T-helper 1 cell (primary cell): ENCODE data around the gene GREB1.

Experiments
- DNase-seq, 5 donors: peaks; one replicate each; pipeline ENCODE4 v3.0.0-alpha.2; 2012 to 2020
- total RNA-seq, 4 donors: gene quantifications; one replicate each; lab custom pipeline; 2026; lab: John Stamatoyannopoulos, UW

GREB1 gene, protein sequence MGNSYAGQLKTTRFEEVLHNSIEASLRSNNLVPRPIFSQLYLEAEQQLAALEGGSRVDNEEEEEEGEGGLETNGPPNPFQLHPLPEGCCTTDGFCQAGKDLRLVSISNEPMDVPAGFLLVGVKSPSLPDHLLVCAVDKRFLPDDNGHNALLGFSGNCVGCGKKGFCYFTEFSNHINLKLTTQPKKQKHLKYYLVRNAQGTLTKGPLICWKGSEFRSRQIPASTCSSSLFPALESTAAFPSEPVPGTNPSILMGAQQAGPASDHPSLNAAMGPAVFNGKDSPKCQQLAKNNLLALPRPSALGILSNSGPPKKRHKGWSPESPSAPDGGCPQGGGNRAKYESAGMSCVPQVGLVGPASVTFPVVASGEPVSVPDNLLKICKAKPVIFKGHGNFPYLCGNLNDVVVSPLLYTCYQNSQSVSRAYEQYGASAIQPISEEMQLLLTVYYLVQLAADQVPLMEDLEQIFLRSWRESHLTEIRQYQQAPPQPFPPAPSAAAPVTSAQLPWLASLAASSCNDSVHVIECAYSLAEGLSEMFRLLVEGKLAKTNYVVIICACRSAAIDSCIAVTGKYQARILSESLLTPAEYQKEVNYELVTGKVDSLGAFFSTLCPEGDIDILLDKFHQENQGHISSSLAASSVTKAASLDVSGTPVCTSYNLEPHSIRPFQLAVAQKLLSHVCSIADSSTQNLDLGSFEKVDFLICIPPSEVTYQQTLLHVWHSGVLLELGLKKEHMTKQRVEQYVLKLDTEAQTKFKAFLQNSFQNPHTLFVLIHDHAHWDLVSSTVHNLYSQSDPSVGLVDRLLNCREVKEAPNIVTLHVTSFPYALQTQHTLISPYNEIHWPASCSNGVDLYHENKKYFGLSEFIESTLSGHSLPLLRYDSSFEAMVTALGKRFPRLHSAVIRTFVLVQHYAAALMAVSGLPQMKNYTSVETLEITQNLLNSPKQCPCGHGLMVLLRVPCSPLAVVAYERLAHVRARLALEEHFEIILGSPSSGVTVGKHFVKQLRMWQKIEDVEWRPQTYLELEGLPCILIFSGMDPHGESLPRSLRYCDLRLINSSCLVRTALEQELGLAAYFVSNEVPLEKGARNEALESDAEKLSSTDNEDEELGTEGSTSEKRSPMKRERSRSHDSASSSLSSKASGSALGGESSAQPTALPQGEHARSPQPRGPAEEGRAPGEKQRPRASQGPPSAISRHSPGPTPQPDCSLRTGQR (N-terminal part only)
- total RNA-seq = 0 to 0.61 (median 0.27) reads per million in 4 donors

DNA sequence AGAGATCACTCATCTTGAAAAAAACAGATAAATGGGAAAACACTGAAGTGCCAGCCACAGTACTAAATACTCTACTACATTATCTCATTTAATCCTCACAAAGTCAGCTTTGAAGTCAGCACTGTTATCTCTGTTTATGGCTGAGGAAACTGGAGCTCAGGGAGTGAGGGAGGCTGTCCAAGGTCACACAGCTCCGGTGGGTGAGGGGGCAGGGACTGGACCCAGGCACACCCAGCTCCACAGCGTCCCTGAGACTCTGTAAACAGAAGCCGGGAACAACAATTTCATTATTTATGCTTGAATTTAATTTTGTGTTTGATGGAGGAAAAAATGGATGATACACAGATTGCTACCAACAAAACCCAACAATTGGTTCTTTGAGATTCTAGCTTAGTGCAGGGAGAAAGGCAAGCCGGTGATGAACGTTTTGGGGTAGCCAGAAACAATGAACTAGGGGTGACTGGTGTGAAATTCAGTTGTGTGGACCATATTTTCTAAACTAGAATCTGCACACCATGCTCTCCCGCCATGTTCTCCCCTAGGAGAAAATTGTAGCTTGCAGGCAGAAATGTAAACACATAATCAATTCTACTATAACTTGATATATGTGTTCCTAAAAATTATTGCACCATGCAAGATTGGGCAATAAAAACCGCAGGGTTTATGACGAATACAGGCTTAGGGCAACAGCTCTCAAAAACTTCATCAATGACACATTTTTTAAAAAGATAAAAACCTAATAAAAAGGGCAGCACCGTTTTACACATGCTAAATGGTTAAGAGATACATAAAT is at the start of gene GREB1:
GREB1 (plus strand) TSS at position 768 of the 793 bp plus-strand sequence. CDS start 22,570 bp downstream, outside the sequence.
- no peak for DNase-seq

DNA sequence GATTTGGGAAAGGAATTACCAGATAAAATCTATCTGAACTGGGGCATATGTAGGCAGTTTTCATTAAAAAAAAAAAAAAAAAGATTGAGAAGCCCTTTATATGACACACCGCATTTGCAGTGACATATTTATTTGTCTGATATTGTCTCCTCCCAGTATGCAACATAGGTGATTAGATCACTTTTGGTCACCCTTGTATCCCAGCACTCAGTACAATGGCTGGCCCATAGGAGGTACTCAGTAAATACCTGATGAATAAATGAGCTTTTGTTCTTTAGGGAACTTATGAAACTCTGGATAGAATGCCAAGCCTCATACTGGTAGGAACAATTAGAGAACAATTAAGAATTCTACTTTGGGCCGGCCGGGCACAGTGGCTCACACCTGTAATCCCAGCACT is 45.0 kb upstream of the GREB1 start:
- DNase-seq = no peak

DNA sequence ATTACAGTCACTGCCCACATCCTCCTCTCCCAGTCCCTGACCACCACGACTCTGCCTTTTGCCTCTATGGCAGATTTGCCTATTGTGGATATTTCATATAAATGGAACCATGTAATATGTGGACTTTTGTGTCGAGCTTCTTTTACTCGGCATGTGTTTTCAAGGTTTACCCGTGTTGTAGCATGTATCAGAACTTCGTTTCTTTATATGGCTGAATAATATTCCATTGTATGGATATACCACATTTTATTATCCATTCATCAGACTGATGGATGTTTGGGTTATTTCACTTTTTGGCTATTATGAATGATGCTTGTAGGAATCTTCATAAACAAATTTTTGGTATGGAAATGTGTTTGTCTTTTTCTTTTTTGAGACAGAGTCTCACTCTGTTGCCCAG is 43.7 kb upstream of the GREB1 start:
- DNase-seq = no peak

DNA sequence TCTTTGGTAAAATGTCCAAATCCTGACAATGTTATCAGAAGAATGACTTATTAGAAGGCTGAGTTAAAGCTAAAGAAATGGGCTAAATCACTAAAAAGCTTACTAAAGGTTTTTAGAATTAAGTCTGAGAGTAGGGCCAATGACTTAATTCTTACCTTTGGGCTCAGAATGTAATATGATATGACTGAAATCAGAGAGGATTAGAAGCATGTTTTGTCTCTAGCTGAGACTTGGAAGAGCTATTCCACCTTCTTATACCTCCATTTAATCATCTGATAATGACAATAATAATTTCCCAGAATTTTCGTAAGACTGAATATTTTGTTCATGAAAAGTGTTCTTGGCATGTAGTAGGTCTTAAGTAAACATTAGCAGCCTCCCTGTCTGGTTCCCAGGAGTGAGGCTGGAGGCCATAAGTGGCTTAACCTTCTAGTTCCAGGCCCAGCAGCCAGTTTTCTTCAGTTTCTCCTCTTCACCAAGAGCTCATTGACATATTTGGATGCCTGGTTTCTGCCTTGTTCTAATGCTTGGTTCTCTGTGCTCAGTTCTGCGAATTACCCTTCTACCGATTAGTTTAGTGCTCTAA is 42.4 kb upstream of the GREB1 start:
- no peak for DNase-seq

DNA sequence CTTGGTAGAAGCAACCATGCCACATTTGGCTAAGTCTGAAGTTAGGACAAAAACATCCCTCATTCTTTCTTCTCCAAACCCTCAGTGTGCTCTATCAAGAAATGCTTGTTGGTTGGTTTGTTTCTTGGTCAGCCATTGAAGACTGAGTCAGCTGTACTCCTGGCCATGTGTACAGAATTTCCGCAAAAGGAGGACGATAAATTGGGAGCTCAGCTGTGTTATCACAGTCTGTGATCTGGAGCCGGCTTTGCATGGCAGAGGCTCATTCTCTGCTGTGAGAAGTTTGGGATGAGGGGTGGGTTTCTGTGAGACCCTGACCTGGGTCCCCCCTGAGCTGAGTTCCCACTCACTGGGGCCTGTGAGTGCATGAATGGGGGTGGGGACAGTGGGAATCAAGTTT is 41.6 kb upstream of the GREB1 start:
- DNase-seq = no peak

DNA sequence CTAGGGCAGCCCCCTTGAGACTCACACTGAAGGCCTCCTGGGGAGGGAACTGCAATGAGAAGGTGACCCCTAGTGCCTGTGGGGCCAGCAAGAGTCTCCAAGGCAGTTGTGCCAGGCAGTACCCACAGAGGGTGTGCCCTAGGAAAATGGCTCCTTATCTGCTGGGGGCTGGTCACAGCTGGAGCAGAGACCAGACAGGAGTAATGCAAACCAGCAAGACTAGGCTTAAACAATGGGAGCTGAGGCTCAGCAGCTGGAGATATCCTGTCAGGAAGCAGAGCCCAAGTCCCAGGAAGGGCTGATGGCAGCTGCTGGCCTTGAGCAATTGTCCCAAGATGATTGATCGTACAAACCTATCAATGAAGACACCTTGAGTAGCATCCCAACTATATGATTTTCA is 41.1 kb upstream of the GREB1 start:
- DNase-seq = no peak

DNA sequence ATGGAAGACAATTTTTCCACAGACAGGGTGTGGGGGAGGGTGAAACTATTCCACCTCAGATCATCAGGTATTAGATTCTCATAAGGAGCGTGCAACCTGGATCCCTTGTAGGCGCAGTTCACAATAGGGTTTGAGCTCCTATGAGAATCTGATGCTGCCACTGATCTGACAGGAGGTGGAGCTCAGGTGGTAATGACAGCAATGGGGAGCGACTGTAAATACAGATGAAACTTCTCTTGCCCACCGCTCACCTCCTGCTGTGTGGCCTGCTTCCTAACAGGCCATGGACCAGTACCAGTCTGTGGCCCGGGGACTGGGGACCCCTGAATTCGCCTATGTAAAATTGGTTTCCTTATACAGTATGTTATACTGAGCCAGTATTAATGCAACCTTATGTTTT is 40.6 kb upstream of the GREB1 start:
- no peak for DNase-seq

DNA sequence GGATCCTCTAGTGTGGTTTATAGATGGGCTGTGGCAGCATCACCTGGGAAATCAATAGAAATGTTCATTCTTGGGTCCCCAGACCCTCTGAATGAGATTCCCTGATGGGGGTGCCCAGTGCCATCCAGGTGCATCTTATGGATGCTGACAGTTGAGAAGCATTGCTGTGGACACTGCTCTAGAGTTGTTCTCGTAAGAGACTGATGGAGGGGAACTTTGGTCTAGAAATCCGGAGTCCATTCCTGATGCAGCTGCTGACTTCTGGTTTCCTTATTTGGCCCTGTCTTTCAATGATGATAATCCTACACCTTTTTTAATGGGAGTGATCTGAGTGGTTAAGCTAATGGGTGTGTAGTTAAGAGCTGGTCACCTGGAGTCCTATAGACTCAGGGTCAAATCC is 39.5 kb upstream of the GREB1 start:
- DNase-seq = no peak

DNA sequence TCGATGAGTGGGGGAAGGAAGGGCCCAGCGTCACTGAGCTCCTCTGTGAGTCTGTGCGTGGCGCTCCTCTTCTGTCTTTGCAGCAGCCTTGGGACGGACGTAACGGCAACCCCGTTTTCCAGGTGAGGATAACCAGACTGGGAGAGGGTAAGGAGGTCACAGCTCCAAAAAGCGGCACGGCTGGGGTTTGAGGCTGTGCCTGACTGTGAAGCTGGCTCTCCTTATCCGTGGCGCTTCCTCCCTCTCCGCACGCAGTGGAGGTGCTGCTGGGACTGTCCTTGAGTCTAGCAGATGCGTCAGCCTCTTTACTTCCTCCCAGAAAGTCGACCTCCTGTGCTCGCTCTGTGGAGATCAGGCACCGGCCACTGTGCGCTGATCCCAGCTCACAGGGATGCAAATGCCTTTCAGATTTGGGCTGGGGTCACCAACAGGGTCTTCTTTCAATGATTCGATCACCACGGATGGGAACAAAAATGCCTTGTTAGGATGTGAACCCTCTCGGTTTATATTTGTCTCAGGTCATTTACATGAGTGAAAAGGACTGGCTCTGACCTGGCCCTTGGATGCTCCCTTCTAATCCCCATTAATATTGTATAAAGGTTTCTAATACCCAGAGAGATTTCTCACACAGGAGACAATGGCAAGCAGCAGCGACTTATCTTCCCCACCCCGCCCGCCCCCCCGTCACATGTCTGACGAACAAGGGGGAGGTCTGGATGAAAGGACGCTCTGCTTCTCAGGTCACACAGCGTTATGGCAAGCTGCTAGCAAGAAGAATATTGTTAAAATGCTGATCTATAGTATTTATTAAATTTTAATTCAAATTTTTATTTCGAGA is 37.8 kb upstream of the GREB1 start:
- DNase-seq = no peak

DNA sequence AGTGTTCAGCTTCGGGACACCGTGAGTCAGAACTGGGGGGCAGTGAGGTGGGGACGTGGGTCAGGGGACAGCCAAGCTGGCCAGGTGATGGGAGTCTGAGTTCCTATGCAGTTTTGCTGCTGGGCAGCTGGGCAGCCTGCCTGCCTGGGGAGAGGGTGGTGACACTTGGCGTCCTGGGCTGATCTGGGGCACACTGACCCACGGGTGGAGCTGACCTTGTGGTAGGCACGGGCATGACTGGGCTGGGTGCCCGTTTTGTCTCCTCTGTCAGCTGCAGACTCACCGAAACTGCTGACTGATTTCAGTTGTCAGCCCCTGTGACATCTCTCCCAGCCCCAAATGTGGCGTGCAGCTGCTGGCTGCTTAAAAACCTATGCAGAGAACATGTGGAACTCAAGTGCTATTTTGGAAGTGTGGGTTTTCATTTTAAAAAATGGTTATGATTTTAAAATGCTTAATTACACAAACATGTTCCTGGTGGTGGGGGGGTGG is 35.3 kb upstream of the GREB1 start:
- no peak for DNase-seq

DNA sequence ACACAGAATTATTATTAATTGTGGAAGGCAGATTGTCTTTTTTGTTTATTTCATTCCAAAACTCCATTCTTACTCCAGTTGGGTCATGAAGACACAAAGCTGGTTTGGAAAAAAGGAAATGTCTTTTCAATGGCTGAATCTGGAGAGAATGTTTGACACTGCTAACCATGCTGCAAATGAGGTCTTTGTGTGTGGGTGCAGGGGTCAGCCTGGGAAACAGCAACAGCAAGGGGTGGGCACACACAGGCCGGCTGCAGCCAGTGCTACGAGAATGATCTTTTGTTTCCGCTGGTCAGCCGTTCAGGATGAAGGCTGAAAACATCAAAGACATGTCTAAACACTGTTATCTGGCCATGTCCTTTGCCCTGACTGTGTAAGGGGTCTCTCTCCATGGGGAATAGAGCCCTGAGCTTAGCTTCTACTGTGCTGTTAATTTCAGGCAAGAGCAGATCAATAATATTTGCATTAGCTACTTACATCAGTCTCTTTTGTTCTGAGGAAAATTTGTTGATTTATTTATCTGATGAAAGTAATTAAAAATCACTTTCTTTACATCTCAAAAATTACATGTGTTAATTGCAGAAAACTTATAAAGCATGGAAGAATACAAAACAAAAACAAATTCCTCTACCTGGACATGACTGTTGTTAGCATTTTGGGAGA is 34.6 kb upstream of the GREB1 start:
- no peak for DNase-seq

DNA sequence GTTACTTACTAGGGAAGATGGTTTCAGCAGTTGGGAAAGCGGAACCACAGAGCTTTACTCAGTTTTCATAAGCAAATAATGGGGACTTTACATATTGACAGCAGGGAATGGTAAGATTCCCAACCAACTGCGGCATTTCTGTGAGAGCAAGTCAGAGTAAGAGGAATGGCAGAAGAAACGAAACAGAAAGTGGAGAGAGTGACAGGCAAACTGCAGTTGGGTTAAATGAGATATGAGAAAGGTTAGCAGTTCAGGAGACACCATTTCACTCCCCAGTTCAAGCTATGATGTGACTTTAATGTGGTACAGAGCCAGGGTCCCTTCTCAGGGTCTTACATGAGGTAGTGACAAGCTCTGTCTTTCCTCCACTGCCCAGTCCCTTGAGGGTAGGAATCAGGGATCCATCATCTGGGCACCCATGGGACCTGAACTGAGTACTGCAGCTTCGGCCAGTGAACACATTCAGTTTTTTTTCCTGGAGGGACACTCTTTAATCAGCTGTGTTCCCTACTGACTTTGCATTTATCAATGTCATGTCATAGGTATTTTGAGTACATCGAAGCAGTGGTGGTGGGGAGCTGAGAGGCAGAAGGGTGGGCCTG is 33.0 kb upstream of the GREB1 start:
- no peak for DNase-seq

DNA sequence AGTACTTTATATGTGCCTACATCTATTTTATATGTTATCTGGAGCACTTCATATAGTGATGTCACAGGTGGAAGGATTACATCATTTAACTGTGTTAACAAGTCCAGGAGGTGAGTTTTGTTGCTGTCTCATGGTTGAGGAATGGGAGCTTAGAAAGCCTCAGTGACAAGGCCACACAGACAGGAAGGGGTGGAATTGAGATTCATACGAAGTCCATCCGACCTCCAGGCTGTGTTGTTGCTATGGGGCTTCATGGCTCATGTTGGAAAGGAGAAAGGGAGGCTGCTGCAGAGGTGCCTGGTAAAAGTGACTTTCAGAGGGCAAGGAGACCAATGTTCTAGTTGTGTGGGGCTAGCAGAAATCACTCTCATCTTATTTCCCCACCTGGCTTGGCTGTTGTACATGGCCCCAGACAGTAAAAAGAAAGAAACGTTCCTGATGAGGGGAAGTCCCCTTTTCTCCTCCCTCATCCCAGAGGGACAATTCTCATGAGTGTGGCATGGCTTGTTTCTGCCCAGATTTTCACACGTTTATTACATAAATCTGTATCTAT is 31.0 kb upstream of the GREB1 start:
- no peak for DNase-seq

DNA sequence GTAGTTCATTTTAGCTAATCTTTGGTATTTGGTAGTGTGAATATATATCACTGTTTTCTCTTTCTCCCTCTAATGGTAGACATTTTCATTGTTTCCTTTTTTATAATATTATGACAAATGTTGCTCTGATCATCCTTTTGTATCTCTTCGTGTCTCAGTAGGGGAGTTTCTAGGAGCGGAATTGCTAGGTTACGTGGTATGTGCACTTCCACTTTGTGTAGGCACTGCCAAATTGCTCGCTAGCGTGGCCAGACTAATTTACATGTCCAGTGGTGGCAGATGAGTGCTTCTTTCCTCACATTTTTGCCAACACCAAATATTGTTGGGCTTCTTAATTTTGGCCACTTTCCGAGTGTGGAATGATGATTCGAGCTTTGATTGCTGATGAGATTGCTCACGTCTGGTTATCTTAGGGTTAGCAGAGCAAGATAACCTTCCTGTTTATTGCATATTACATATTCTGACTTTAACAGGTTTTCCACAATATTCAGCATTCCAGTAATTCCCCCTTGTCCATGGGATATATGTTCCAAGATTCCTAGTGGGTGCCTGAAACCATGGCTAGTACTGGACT is 30.4 kb upstream of the GREB1 start:
- no peak for DNase-seq

DNA sequence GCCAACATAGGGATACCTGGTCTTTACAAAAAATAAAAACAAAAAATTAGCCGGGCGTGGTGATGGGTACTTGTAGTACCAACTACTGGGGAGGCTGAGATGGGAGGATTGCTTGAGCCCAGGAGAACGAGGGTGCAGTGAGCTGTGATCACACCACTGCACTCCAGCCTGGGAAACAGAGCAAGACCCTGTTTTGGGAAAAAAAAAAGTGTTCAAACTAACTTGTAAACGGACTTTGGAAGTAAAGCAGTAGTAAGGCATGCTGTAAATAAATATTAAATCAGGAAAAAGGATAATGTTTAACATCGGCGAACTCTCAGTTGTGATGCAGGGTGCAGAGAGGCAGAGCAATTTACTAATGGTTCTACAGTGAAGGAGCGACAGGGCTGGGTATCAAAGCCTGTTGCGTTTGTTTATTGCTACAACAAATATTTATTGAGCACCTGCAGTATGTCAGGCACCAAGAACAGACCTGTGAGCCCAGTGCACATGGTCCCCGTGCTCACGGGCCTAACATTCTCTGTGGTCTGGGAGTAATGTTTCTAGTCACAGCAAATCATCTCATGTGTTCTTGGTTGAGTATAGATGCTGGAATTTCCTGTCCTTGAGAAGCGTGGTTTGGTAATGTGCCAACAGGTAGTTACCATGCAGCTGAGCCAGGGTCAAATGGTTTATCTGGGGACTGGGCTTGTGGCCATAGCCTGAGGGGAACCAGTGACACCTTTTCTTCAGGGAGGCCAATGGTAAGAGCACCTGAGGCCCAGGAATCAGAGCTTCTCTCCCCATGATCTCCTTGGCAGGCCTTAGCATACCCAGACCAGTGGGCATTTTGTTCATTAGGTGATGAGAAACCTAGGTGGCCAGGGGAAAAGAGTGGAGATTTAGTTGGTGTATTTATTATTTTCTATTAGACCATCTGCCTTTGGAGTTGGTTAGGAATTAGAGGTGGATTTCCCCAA is 27.9 kb upstream of the GREB1 start:
- no peak for DNase-seq

DNA sequence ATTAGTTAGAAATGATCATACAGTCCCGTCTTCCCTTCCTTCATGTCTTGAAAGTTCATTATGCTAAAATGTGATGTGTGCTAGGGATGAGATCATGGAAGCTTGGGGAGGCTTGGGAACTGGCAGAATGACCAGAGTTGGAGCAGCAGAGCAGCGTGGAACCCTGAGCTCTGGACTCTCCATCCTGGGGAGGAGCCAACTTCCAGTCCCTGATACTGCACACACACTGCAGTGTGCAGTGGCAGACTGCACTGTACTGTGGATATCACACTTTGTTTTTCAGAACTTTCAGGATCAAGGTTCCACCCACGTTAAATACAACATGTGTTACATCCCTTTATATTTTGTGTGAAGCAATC is 27.3 kb upstream of the GREB1 start:
- no peak for DNase-seq

DNA sequence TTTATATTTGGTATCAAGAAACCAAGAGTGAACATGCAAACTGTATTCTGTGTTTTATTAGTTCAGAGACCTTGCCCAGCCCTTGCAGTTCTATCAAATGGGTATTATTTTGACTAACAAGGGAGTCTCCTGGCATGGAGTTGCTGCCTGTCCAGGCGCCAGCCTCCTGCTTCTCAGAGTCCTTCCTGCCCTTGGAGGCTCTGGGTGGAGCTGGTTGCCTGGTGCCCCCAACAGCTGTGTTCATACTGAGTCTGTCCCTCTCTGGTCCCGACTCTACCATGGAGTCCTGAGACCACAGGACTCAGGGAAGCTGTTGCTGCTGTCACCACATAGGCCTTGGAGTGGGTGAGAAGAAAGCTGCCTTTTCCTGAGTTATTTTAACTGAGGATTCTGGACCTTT is 26.3 kb upstream of the GREB1 start:
- no peak for DNase-seq

DNA sequence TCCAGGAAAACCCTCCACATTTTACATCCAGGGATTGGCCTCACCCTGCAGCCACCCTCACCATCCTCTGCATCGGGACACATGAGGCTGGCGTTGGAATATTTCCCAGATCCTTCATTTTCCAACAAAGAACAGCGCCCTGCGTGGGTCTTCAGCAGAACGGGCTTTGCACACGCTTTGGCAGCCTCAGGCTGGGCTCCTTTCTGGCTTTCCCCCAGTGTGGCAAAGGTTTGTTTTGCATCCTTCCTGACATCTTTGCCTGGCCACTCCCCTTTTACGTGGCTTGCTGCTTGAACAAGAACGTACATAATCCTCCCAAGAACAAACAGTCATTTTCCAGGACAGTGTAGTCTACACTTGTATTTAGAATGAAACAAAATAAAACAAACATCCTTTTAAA is 25.6 kb upstream of the GREB1 start:
- DNase-seq = no peak
